ENCODE measurements around the gene ZNF445.
"Not testable (repeated sequence)": the region's sequence is repeated elsewhere in the genome, so short reads cannot be mapped to it uniquely, and the experiment has no call there.

The ZNF445 gene

GRCh38 chr3:44477312-44478030, at the start of gene ZNF445:
ZNF445 (minus strand) TSS chr3:44477670; CDS start chr3:44455549, 22,121 bp downstream.
- peak; percentile 45 to 61 for DNase-seq (ENCODE audit: low read depth in 2 of 2)

GRCh38 chr3:44525060-44525459, 47.6 kb upstream of the ZNF445 start:
- DNase-seq (ENCODE audit: low read depth in 2 of 2), result no peak

DNA sequence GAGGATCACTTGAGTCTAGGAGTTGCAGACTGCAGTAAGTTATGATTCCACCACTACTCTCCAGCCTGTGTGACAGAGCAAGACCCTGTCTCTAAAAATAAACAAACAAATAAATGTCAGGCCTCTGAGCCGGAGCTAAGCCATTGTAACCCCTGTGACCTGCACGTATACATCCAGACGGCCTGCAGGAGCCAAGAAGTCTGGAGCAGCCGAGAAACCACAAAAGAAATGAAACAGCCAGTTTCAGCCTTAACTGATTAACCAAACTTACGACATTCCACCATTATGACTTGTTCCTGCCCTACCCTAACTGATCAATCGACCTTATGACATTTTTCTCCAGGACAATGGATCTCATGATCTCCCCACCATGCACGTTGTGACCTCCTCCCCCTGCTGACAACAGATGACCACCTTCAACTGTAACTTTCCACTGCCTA, 45.0 kb upstream of the ZNF445 start:
- no peak for DNase-seq (ENCODE audit: low read depth in 2 of 2)

DNA sequence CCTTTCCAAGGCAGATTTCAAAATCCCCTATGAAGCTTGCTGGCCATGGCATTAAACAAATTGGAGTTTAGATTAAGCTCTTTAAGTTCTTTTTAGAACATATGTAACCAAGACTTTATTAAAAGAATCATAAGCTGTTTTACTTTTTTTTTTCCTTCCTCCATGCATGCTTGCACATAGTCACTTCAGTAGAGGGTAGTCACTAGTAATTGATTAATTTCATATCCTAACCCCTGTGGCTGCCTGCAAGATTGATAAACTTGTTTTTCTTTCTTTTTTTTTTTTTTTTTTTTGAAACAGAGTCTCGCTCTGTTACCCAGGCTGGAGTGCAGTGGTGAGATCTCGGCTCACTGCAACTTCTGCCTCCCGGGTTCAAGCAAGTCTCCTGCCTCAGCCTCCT, 44.3 kb upstream of the ZNF445 start:
- DNase-seq (ENCODE audit: low read depth in 2 of 2), result no peak

DNA sequence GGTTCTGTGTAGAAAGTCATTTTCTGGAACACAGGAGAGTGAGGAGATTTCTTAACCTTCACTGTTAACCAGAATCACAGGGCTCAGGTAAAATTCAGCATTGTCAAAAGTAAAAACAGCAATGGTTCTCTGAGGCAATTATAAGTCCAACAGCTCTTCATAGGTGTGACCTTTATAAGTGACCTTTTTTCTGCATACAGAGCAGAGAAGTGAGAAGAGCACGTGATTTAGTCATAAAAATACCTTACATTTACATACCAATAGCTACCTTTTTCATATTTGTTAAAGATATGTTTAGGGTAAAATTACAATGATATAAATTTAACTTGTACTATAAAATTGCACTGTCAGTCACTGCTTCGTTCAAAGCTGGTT, 41.3 kb upstream of the ZNF445 start:
- no peak for DNase-seq (ENCODE audit: low read depth in 2 of 2)

GRCh38 chr3:44516230-44516629, 38.8 kb upstream of the ZNF445 start:
- no peak for DNase-seq (ENCODE audit: low read depth in 2 of 2)

GRCh38 chr3:44513513-44513912, 36.0 kb upstream of the ZNF445 start:
- no peak for DNase-seq (ENCODE audit: low read depth in 2 of 2)

- DNase-seq (ENCODE audit: low read depth in 2 of 2), result no peak
Observed at GRCh38 chr3:44511238-44511566, 33.7 kb upstream of the ZNF445 start.

GRCh38 chr3:44510000-44510368, 32.5 kb upstream of the ZNF445 start:
- no peak for DNase-seq (ENCODE audit: low read depth in 2 of 2)

GRCh38 chr3:44509393-44509921, 32.0 kb upstream of the ZNF445 start:
- no peak for DNase-seq (ENCODE audit: low read depth in 2 of 2)

- DNase-seq (ENCODE audit: low read depth in 2 of 2), result no peak
Observed at GRCh38 chr3:44506961-44507360, 29.5 kb upstream of the ZNF445 start.

GRCh38 chr3:44506556-44506955, 29.1 kb upstream of the ZNF445 start:
- no peak for DNase-seq (ENCODE audit: low read depth in 2 of 2)

DNA sequence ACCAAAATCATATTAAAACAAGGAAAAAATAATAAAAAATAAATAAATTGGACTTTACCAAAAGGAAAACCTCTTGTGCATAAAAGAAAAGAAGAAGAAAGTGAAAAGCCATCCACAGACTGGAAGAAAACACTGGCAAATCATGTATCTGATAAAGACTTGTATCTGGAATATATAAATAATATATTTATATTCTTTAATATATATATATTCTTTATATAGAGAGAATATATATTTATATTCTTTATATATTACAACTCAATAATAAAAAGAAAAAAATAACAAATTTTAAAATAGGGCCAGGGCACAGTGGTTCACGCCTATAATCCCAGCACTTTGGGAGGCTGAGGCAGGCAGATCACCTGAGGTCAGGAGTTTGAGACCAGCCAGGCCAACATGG, 27.1 kb upstream of the ZNF445 start:
- DNase-seq (ENCODE audit: low read depth in 2 of 2), result no peak

DNA sequence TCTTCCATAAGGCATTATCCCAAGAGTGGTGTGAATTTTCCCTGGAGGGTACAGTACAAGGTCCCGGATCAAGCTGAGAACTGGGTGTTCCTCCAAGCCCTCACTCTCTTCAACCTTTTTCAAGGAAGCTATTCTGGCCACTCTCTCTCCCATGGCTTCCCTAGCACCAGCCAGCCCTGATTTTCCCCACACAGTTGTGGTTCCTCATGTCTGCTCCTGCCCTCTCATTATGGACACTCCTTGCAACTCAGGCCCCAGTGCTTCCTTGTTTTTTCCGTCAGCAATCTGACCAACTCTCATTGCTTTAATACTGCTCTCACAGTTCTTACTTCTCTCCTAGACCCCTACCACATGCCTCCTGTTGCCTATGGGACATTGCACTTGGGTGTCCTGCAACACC, 25.7 kb upstream of the ZNF445 start:
- not testable (repeated sequence) for DNase-seq (ENCODE audit: low read depth in 2 of 2)

DNA sequence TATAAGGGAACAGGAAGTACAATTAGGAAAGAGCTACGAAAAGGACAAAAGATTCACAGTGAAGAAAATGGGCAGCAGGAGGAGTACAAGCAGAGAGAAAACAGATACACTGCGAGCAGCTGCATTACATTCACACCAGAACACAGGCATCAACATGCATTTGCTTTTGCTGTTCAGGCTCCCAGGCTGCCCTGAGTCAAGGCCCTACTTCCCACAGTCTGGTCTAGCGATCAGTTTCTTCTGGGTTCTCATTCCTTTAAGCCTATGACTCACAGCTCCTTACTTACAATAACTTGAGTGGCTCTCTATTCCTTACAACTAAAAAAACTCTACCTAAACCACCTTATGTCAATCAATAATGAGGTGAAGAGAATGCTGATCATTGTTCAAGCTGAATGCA, 24.5 kb upstream of the ZNF445 start:
- no peak for DNase-seq (ENCODE audit: low read depth in 2 of 2)

- not testable (repeated sequence) for DNase-seq (ENCODE audit: low read depth in 2 of 2)
Observed at GRCh38 chr3:44499899-44500168, 22.4 kb upstream of the ZNF445 start.

DNA sequence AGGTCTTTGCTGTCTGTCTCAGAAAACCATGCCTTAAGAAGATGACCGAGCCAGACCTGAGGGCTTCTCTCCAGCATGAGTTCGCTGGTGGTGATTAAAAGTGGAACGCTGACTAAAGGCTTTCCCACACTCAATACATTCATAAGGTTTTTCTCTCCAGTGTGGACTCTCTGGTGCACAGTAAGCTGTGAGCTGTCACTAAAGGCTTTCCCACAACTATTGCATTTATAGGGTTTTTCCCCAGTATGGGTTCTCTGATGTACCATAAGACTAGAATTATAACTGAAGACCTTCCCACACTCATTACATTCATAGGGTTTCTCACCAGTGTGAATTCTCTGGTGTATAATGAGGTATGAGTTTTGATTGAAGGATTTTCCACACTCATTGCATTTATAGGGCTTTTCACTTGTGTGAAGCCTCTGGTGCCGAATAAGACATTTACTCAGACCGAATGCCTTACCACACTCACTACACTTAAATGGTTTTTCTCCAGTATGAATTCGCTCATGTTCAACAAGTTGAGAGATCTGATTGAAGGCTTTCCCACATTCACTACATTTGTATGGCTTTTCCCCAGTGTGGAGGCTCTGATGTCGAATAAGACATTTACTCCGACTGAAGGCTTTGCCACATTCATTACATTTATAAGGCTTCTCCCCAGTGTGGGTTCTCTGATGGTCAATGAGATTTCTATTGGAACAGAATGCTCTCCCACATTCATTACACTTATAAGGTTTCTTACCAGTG, 21.9 kb upstream of the ZNF445 start:
- DNase-seq (ENCODE audit: low read depth in 2 of 2), result no peak

DNA sequence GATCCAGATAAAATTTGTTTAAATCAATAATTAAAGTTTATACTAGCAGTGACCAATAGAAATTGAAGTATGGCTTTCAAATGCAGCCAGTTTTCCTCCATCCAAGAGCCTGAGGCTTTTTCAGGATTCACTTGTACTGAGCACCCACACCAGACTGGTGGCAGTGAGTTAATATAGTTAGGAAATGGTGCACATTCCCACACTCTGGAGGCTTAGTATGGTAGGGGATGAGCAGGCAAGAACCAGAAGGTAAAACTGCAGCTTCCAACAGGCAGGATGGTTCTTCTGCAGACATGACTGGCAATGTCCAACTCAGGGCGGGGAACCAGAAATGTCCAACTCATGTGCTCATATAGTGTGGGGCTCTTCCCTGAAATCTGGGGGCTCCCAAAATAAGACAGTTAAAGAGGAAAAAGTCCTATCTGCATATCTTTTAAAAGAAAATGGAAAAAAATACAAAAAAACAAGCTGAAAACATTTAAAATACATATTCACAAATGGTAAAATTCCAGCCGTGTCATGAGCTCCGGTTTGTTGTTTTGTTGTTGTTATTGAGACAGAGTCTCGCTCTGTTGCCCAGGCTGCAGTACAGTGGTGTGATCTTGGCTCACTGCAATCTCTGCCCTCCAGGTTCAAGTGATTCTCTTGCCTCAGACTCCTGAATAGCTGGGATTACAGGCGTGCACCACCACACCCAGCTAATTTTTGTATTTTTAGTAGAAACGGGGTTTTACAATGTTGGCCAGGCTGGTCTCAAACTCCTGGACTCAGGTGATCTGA, 18.4 kb upstream of the ZNF445 start:
- no peak for DNase-seq (ENCODE audit: low read depth in 2 of 2)

- DNase-seq (ENCODE audit: low read depth in 2 of 2), result no peak
Observed at GRCh38 chr3:44492496-44492895, 15.0 kb upstream of the ZNF445 start.

GRCh38 chr3:44482721-44483120, 5.3 kb upstream of the ZNF445 start:
- no peak for DNase-seq (ENCODE audit: low read depth in 2 of 2)

- no peak for DNase-seq (ENCODE audit: low read depth in 2 of 2)
Observed at GRCh38 chr3:44478606-44479094, 1.2 kb upstream of the ZNF445 start.

DNA sequence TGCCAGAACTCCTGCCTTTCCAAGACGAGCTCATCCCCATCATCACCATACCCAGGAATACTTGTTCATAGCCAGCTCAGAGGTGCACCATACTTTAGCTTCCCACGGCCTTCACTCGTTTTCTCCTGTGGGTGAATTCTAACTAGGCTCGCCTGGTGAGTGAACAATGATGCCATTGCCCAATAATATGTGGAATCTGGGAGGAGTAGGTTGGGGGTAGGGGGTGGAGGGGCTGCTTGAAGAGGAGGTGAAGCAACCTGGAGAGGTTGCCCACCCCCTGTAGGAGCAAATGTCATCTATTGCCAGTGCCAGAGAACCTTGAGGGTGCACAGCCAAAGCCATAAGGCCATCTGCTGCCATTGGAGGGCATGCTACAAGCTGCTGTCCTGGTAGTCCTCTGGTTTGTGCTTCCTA, 592 bp upstream of the ZNF445 start:
- no peak for DNase-seq (ENCODE audit: low read depth in 2 of 2)

DNA sequence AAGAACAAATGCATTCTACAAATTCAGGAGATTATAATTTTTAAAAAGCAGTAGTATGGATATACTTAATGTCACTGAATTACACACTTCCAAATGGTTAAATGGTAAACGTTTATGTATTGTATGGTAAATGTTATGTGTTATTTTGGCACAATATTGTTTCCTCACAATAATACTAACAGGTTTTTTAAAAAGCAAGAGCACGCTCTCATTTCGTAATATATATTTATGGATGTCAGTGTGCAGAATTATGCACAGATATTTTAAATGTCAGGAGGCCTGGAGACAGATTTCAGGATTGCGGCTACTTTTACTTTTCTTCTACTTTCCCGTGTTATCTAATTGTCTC, 533 bp downstream of the ZNF445 start:
- no peak for DNase-seq (ENCODE audit: low read depth in 2 of 2)
